GM10847 (cell line): ENCODE data around the gene IZUMO4.

ENCODE experiments used
- POLR2A ChIP-seq: IDR thresholded peaks from 2 replicates; pipeline ENCODE4 v1.6.1; 2011; ENCODE audit not compliant: insufficient read length; ENCODE audit errors: extremely low read depth

Gene IZUMO4

DNA sequence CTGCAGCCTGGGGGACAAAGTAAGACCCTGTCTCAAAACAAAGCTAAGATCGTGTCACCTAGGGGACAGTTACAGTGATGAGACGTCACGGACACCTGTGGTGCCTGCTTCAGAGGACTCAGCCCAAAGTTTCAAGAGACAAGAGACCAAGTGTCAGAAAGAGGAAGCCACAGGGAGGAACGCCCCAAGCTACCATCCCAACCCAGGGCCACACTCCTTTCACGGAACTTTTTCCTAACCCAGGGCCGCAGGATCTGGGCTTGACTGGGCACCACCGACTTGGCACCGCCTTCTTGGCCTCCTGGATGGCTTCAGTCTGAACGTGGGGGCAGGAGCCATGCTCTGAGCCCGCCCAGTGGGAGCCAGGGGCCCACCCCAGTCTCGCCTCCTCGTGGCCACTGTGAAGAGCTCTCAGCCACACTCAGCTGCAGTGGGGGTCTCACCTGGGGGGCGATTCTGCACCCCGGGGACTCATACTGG lies 9.1 kb upstream of the IZUMO4 start:
- TF ChIP-seq POLR2A: peak; percentile 33

DNA sequence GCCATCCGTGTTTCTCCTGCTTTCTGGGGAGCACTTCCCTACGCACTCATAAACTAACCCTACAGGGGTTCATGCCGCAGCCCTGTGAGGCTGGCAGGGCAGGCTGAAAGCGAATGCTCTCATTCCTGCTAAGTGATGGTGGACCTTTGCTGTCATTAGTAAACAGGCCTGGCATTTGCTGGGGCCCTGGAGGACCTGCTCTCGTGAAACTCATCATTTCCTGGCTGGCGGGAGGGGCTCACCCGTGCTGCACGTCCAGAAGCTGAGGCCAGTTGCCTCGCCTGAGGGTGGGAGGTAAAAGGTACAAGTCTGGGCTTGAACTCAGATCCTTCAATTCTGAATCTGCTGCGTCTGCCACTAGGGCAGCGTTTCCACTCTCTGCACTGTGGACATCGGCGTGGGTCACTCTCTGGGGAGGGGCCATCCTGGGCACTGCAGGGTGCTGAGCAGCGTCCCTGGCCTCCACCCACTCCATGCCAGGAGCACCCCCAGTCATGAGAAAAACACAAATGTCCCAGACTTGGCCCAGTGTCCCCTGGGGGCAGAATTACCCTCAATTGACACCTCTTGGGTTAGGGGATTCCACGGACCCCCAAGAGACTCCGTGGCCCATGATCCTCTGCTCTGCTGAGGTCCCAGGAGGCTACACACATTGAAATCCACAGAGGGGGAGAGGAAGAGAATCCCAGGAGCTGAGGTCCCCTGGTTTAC lies 7.6 kb upstream of the IZUMO4 start:
- TF ChIP-seq POLR2A: no peak

DNA sequence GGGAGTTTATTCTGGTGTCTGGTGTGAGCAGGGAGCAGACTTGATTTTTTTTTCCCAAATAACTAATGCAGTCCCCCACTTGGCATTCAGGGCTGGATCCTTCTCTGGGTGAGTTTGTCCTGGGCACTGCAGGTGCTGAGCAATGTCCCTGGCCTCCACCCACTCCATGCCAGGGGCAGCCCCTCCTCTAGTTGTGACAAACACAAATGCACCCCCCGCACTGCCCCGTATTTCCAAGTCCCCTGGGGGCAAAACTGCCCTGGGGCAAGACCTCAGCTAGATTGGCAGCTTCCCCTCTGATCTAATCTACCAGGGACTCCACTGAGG lies 7.0 kb upstream of the IZUMO4 start:
- TF ChIP-seq POLR2A: no peak

GRCh38 chr19:2096034-2096479 lies 658 bp upstream of the IZUMO4 start, which contains the start of gene MOB3A:
MOB3A (minus strand) TSS chr19:2096326; CDS start chr19:2078560, 17,766 bp downstream.
- TF ChIP-seq POLR2A: peak; percentile 79

GRCh38 chr19:2097203-2097885 lies 629 bp downstream of the IZUMO4 start:
- TF ChIP-seq POLR2A: no peak

- no peak for TF ChIP-seq POLR2A
These were observed 1.2 kb downstream of the IZUMO4 start for GRCh38 chr19:2097886-2098327.

DNA sequence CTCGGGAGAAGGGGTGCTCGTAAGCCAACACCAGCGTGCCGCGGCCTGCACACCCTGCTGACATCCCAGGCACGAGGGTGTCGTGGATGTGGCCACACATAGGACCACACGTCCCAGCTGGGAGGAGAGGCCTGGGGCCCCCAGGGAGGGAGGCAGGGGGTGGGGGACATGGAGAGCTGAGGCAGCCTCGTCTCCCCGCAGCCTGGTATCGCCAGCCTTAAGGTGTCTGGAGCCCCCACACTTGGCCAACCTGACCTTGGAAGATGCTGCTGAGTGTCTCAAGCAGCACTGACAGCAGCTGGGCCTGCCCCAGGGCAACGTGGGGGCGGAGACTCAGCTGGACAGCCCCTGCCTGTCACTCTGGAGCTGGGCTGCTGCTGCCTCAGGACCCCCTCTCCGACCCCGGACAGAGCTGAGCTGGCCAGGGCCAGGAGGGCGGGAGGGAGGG lies 2.4 kb downstream of the IZUMO4 start:
- no peak for TF ChIP-seq POLR2A

DNA sequence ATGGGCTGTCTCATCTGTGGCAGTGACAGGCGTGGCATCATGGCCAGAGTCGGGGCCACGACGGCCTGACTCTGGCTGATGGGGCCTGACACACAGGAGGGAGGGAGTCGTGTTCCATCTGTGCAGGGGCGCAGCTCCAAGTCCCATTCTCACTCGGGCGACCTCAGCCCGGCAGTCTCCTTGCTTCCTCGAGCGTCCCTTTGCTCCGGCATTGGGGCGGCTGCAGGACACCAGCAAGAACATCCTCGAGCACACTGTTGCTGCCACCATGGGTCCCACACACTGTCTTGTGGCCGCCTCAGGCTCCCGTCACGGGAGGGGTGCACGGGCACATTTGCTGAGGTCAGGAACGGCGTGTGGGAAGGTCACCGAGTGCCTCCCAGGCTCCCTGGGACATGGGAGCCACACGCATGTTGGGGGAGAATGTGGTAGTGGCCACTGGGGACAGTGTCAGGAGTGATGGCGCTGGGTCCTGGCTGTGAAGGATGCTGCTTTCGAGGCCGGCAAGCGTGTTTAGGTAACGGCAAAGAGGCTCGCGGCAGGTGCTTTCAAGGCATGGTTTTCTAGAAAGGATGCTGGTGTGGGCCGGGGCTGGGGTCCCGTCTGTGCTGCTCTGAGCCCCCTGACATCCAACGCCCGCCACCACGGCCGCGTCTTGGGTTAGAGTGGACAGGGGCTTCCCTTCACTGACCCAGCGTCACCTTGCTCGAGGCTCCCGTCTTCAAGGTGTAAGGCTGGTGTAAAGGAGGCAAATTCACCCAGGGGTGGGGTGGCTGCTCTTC lies 3.4 kb downstream of the IZUMO4 start:
- TF ChIP-seq POLR2A: no peak

DNA sequence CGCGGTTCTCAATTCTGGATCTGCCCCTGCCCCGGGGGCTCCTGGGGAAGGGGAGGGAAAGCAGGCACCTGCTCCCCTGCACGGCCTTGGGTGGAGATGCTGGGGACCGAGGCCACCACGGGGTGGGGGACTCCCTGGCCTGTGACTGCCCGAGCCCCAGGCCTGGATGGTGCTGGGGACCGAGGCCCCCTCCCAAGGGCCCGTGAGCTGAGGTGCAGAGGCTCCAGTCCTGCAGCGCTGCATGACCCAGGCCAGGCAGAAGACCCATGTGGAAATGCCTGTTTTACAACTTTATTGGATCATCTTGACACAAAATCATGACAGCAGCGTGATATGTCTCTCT lies 4.0 kb downstream of the IZUMO4 start:
- no peak for TF ChIP-seq POLR2A

GRCh38 chr19:2101417-2102335 lies 5.0 kb downstream of the IZUMO4 start:
- TF ChIP-seq POLR2A: no peak

DNA sequence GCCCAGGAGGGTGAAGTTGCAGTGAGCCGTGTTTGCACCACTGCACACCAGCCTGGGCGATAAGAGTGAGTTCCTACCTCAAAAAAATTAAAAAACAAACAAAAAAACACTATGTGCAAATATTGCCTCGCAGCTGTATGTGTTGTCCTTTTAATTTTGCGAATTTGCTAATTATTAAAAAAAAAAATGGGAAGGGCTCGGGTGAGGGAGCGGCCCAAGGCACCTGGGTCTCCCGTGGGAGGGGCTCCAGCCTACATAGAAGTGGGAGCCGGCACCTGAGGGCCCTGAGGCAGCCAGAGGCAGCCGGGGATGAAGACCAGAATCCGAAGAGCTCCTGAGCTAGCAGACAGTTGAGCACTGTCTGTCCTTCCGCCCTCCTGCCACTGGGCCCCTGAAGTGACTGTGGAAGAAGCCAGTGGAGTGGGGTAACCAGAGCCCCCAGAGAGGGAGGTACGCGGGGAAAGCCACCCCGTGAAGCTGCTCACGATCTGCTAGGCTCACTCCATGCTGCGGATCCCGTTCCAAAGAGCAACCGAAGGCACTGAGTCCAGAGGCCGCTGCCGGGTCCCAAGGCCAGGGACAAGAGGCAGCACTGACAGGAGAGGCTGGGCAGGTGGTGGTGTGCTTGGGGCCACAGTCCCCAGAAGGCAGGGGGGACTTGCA lies 6.5 kb downstream of the IZUMO4 start:
- no peak for TF ChIP-seq POLR2A

DNA sequence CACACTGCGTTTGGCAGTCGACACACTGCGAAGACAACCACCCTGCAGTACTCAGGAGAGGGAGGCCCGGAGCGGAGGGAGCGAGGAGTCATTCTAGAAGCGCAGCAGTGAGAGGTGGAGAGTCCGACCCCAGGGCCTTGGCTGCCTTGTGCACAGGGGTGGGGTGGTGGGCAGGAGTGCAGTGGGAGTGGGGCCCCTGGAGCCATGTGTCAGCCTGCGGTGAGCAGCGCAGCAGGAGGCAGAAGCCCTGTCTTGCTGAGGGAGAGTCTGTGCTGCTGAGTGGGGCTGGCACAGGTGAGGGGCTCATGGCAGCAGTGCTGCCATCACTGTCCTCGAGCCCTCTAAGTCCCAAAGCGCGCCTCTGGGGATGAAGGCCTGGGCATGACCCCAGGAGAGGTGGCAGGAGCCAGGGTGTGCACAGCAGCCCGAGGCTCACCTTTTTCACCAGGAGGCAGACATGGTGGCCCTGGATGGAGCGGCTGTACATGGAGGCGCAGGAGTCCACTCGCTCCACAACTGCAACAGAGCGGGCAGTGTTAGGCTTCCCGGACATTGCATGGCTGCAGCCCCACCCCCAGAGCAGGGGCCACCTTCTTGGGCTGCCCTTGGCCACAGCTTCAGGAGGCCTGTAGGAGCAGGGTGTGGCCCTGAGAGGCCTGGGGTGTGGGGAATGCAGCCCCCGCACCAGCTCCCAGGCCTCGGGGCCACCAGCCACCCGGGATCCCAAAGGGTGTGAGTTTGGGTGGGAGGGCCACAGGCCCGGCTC lies 11.7 kb downstream of the IZUMO4 start:
- no peak for TF ChIP-seq POLR2A

GRCh38 chr19:2109046-2109864 lies 12.5 kb downstream of the IZUMO4 start:
- no peak for TF ChIP-seq POLR2A

GRCh38 chr19:2110822-2111221 lies 14.1 kb downstream of the IZUMO4 start:
- TF ChIP-seq POLR2A: no peak
